SK-N-SH treated with all-trans-retinoic acid at 6 μM for 48 hours (cell line): Measurements from ENCODE around the gene TMEM163.

ENCODE experiments used
- ATAC-seq: fragments of 200-7000 bp; cut with Tn5 transposase; 3 replicates; pipeline ENCODE4 v1.9.1; 2020; ENCODE audit warnings: mild to moderate bottlenecking, moderate library complexity
- ARNTL ChIP-seq: fragments of 450-650 bp; formaldehyde crosslinking; IDR thresholded peaks from 2 replicates; pipeline ENCODE4 v1.5.0; 2020; ENCODE audit warnings: low read depth, mild to moderate bottlenecking, moderate library complexity, borderline replicate concordance
- BACH2 ChIP-seq: fragments of 250-450 bp; sonication (Bioruptor Pico); IDR thresholded peaks from 2 replicates; pipeline ENCODE4 v1.9.0; 2021; ENCODE audit warnings: mild to moderate bottlenecking, borderline replicate concordance
- CREB5 ChIP-seq: fragments of 250-450 bp; sonication (Bioruptor Pico); IDR thresholded peaks from 2 replicates; pipeline ENCODE4 v1.5.1; 2020; ENCODE audit warnings: low read depth, mild to moderate bottlenecking, moderate library complexity
- CSRNP3 ChIP-seq: fragments of 250-450 bp; sonication (Bioruptor Pico); IDR thresholded peaks from 2 replicates; pipeline ENCODE4 v1.5.1; 2021; ENCODE audit warnings: mild to moderate bottlenecking, moderate library complexity
- ESRRG ChIP-seq: fragments of 250-450 bp; sonication (Bioruptor Pico); IDR thresholded peaks from 2 replicates; pipeline ENCODE4 v1.6.1; 2021; ENCODE audit warnings: mild to moderate bottlenecking
- GLIS3 ChIP-seq: fragments of 250-450 bp; sonication (Bioruptor Pico); IDR thresholded peaks from 2 replicates; pipeline ENCODE4 v1.5.0; 2020; ENCODE audit warnings: mild to moderate bottlenecking, moderate library complexity
- ISL1 ChIP-seq: fragments of 250-450 bp; sonication (Bioruptor Pico); IDR thresholded peaks from 2 replicates; pipeline ENCODE4 v2.1.2; 2022; ENCODE audit warnings: mild to moderate bottlenecking, moderate library complexity
- PATZ1 ChIP-seq: fragments of 250-450 bp; sonication (Bioruptor Pico); IDR thresholded peaks from 2 replicates; pipeline ENCODE4 v1.8.0; 2020; ENCODE audit warnings: mild to moderate bottlenecking, moderate library complexity, borderline replicate concordance
- POU6F1 ChIP-seq: fragments of 250-450 bp; sonication (Bioruptor Pico); IDR thresholded peaks from 2 replicates; pipeline ENCODE4 v1.8.0; 2021; ENCODE audit warnings: low read depth, mild to moderate bottlenecking, moderate library complexity, borderline replicate concordance
- RARB ChIP-seq: fragments of 250-450 bp; sonication (Bioruptor Pico); IDR thresholded peaks from 2 replicates; pipeline ENCODE4 v1.8.0; 2021; ENCODE audit warnings: mild to moderate bottlenecking, moderate library complexity
- SNAI2 ChIP-seq: fragments of 250-450 bp; sonication (Bioruptor Pico); IDR thresholded peaks from 2 replicates; pipeline ENCODE4 v1.5.0; 2020; ENCODE audit warnings: mild to moderate bottlenecking, moderate library complexity
- TSHZ2 ChIP-seq: fragments of 250-450 bp; sonication (Bioruptor Pico); IDR thresholded peaks from 2 replicates; pipeline ENCODE4 v1.5.0; 2020; ENCODE audit warnings: mild to moderate bottlenecking, moderate library complexity
- ZC3H10 ChIP-seq: fragments of 250-450 bp; sonication (Bioruptor Pico); IDR thresholded peaks from 2 replicates; pipeline ENCODE4 v1.5.1; 2021; ENCODE audit warnings: mild to moderate bottlenecking, moderate library complexity
- ZFP3 ChIP-seq: fragments of 250-450 bp; sonication (Bioruptor Pico); IDR thresholded peaks from 2 replicates; pipeline ENCODE4 v1.5.0; 2020; ENCODE audit warnings: mild to moderate bottlenecking, moderate library complexity
- ZFP30 ChIP-seq: fragments of 450-650 bp; formaldehyde crosslinking; IDR thresholded peaks from 2 replicates; pipeline ENCODE4 v1.5.0; 2022; ENCODE audit warnings: mild to moderate bottlenecking, moderate library complexity
- ZNF565 ChIP-seq: fragments of 450-650 bp; formaldehyde crosslinking; conservative IDR thresholded peaks from 2 replicates; pipeline ENCODE4 v1.5.0; 2020; ENCODE audit warnings: low read depth, mild to moderate bottlenecking, moderate library complexity
- ZNF70 ChIP-seq: fragments of 450-650 bp; formaldehyde crosslinking; IDR thresholded peaks from 2 replicates; pipeline ENCODE4 v1.5.0; 2020; ENCODE audit warnings: mild to moderate bottlenecking, moderate library complexity
- ZNF8 ChIP-seq: fragments of 450-650 bp; formaldehyde crosslinking; IDR thresholded peaks from 2 replicates; pipeline ENCODE4 v1.5.0; 2020; ENCODE audit warnings: mild to moderate bottlenecking, moderate library complexity

TMEM163 gene

GRCh38 chr2:134469516-134470115 is 249.2 kb downstream of the TMEM163 start:
- ATAC-seq: no peak
- TF ChIP-seq ZNF70 (CRISPR knock-in tag) (no peak), ARNTL (CRISPR knock-in tag) (no peak), RARB (CRISPR knock-in tag) (no peak), BACH2 (CRISPR knock-in tag) (no peak), TSHZ2 (CRISPR knock-in tag) (no peak), GLIS3 (CRISPR knock-in tag) (no peak), ESRRG (no peak), PATZ1 (CRISPR knock-in tag) (no peak), ZFP30 (CRISPR knock-in tag) (no peak), POU6F1 (CRISPR knock-in tag) (no peak), CSRNP3 (CRISPR knock-in tag) (no peak), ISL1 (no peak), ZNF565 (CRISPR knock-in tag) (no peak), ZC3H10 (CRISPR knock-in tag) (no peak), CREB5 (CRISPR knock-in tag) (no peak), ZFP3 (CRISPR knock-in tag) (no peak), ZNF8 (no peak)

GRCh38 chr2:134468776-134469175 is 250.0 kb downstream of the TMEM163 start:
- TF ChIP-seq POU6F1 (CRISPR knock-in tag): no peak
- no peak for TF ChIP-seq CSRNP3 (CRISPR knock-in tag)
- TF ChIP-seq PATZ1 (CRISPR knock-in tag): no peak
- no peak for TF ChIP-seq ZNF565 (CRISPR knock-in tag)
- TF ChIP-seq ISL1: no peak
- TF ChIP-seq GLIS3 (CRISPR knock-in tag): no peak
- TF ChIP-seq TSHZ2 (CRISPR knock-in tag): no peak
- TF ChIP-seq RARB (CRISPR knock-in tag): no peak
- TF ChIP-seq ZC3H10 (CRISPR knock-in tag): no peak
- no peak for TF ChIP-seq ZFP3 (CRISPR knock-in tag)
- no peak for TF ChIP-seq SNAI2 (CRISPR knock-in tag)
- no peak for ATAC-seq
